Ishikawa (cell line): ENCODE measurements around the gene CCNE1.

Source experiments
- CREB1 ChIP-seq: IDR thresholded peaks from 2 replicates; pipeline ENCODE4 v1.6.1; 2012; ENCODE audit warnings: low read depth
- EGR1 ChIP-seq: IDR thresholded peaks from 2 replicates; pipeline ENCODE4 v1.6.1; 2012
- EP300 ChIP-seq: IDR thresholded peaks from 2 replicates; pipeline ENCODE4 v1.6.1; 2012; ENCODE audit warnings: borderline replicate concordance

DNA sequence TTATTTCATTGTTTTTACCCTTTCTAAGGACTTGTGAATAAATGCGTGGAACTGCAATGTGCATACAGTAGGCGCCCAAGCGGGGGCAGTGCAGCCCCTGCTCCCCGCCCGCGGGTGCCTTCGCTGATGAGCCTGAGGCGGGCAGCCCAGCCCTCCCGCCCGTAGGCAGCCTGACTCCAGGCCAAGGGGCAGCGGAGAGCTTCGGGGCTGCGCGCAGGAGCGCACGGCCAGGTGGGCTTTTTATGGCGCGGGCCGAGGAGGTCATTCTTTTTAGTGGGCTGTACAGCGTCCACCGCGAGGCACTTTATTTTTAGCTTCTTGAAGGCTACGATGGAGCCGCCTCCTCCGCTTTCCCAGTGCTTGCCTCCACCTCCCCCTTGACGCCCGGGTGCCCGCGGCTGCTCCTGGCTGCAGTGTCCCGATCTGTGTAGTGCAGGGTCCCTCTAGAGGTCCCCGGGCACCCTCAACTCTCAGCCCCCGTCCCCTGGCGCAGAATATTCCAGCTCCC lies 60.5 kb downstream of the CCNE1 start:
- no peak for TF ChIP-seq EP300
- no peak for TF ChIP-seq CREB1
- TF ChIP-seq EGR1, result no peak
